ENCODE results near the gene KAT8. TPM values are rescaled to one million over a fixed set of nuclear protein-coding genes. Genes with fewer than 3 reads are reported as not detected.

KAT8 gene
- total RNA-seq, 1 donor from 2014 or later = 72.0 TPM

DNA sequence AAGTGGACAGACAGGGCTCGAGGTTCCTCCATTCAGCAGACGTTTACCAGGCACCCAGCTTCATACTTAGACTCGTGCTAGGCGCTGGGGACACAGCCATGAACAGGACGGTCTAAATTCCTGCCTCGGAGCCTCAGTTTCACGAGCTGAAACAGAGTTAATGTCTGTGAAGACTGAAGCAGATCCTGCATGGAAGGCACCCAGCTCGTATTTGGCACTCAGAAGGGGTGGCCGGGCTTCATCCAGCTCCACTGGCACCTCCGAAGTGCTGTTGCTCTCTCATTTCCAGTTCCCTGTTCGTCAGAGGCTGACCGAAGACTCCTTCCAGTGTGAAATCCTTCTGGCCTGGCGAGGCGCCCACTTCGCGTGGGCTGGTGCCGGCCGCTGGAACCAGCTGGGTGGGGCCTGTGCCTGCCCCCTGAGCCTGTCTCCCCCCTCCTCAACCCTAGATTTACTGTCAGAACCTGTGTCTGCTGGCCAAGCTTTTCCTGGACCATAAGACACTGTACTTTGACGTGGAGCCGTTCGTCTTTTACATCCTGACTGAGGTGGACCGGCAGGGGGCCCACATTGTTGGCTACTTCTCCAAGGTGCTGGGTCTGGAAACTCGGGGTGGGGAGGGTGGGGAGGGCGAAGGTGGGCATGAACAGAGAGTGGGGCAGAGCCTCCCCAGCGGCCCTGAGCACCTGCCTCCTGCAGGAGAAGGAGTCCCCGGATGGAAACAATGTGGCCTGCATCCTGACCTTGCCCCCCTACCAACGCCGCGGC is 12.3 kb downstream of the KAT8 start:
- peaks cover 67% of the 10 kb centered on the region for H3K36me3 ChIP-seq
- no peaks in the 10 kb centered on the region for H3K27me3 ChIP-seq (ENCODE audit: low read depth)
- H3K4me3 ChIP-seq = no peak overlapping the region
- TF ChIP-seq, protein P1, sequence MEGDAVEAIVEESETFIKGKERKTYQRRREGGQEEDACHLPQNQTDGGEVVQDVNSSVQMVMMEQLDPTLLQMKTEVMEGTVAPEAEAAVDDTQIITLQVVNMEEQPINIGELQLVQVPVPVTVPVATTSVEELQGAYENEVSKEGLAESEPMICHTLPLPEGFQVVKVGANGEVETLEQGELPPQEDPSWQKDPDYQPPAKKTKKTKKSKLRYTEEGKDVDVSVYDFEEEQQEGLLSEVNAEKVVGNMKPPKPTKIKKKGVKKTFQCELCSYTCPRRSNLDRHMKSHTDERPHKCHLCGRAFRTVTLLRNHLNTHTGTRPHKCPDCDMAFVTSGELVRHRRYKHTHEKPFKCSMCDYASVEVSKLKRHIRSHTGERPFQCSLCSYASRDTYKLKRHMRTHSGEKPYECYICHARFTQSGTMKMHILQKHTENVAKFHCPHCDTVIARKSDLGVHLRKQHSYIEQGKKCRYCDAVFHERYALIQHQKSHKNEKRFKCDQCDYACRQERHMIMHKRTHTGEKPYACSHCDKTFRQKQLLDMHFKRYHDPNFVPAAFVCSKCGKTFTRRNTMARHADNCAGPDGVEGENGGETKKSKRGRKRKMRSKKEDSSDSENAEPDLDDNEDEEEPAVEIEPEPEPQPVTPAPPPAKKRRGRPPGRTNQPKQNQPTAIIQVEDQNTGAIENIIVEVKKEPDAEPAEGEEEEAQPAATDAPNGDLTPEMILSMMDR (IDR thresholded peaks at IDR 0.05; ENCODE audit: borderline replicate concordance) = no peak
- no peaks in the 10 kb centered on the region for H3K9me3 ChIP-seq (replicated peaks)
- H3K27ac ChIP-seq (replicated peaks) = peak overlapping the region; percentile 69
- peaks cover 34% of the 10 kb centered on the region for H3K4me1 ChIP-seq
- peak; percentile 58 for DNase-seq
- intact Hi-C loops (cut with micrococcal nuclease) = no loop called here

DNA sequence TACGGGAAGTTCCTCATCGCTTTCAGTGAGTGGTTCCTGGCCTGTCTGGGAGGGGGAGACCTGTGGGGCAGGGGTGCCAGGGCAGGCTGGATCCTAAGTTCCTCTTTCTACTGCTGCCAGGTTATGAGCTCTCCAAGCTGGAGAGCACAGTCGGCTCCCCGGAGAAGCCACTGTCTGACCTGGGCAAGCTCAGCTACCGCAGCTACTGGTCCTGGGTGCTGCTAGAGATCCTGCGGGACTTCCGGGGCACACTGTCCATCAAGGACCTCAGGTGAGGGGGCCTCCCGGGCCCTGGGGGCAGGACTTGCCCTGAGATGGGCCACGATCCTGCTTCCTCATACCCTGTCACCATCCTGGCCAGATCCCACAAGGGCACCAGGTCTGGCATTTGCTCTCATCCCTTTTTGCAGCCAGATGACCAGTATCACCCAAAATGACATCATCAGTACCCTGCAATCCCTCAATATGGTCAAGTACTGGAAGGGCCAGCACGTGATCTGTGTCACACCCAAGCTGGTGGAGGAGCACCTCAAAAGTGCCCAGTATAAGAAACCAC is 12.9 kb downstream of the KAT8 start:
- H3K27me3 ChIP-seq (ENCODE audit: low read depth) = no peaks in the 10 kb centered on the region
- DNase-seq = no peak

GRCh38 chr16:31130899-31131298 is 13.4 kb downstream of the KAT8 start:
- no peak overlapping the region for H3K4me3 ChIP-seq
- H3K27ac ChIP-seq (replicated peaks) = no peak overlapping the region
- peaks cover 62% of the 10 kb centered on the region for H3K36me3 ChIP-seq
- no peak for DNase-seq
- TF ChIP-seq, protein P1 (IDR thresholded peaks at IDR 0.05; ENCODE audit: borderline replicate concordance) = no peak
- peaks cover 40% of the 10 kb centered on the region for H3K4me1 ChIP-seq
- no peaks in the 10 kb centered on the region for H3K27me3 ChIP-seq (ENCODE audit: low read depth)
- no peaks in the 10 kb centered on the region for H3K9me3 ChIP-seq (replicated peaks)
- intact Hi-C loops (cut with micrococcal nuclease) = no loop called here

More for the DNA sequence above, 12.9 kb downstream of the KAT8 start:
- Histone ChIP-seq H3K4me3 (no peak overlapping the region), H3K36me3 (peaks cover 62% of the 10 kb centered on the region), H3K9me3 (replicated peaks) (no peaks in the 10 kb centered on the region), H3K27ac (replicated peaks) (peak overlapping the region; percentile 69), H3K4me1 (peaks cover 40% of the 10 kb centered on the region)
- intact Hi-C loops (cut with micrococcal nuclease) = no loop called here
- TF ChIP-seq, protein P1 (IDR thresholded peaks at IDR 0.05; ENCODE audit: borderline replicate concordance) = no peak

DNA sequence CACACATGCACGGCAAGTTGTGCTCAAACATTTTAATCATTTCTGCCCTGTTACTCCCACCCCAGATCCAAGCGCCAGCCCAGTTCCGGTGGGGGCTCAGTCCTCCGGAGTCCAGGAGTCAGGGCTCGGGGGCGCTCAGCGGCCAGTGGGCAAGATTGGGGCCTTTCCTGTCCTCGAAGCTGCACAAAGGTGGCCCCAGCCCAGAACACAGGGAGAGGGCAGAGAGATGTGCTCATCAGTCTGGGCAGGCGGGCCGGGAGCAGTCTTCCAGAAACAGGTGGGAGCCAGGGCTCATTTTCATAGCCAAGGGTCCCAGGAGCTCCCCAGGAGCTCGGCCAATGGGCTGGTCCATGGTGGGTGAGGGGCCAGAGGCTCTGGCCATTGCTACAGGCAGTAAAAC is 14.0 kb downstream of the KAT8 start:
- Histone ChIP-seq H3K4me1 (peaks cover 40% of the 10 kb centered on the region), H3K36me3 (peaks cover 62% of the 10 kb centered on the region), H3K27me3 (ENCODE audit: low read depth) (no peaks in the 10 kb centered on the region), H3K4me3 (no peak overlapping the region), H3K9me3 (replicated peaks) (no peaks in the 10 kb centered on the region), H3K27ac (replicated peaks) (no peak overlapping the region)
- intact Hi-C loops (cut with micrococcal nuclease) = no loop called here
- TF ChIP-seq, protein P1 (IDR thresholded peaks at IDR 0.05; ENCODE audit: borderline replicate concordance) = no peak
- no peak for DNase-seq

DNA sequence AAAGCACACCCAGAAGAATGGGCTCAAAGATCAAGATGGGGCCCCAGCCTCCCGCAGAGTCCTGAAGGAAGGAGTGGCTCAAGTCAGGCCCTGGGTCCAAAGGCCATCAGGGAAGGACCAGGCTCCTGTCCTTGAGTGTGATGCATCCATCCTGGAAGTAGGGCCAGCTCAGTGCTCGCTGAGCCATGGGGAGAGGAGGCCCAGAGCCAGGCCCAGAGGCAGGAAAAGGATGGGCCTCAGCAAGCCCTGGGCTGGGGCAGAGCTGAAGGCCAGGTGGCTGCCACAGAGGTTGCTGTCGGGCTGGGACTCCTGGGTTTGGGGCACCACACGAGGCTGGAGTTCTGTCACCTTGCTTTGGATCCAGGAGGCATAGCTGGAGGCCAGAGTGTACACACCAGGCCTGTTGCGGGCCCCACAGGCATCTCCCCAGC is 14.4 kb downstream of the KAT8 start:
- Histone ChIP-seq H3K4me3 (no peak overlapping the region), H3K9me3 (replicated peaks) (no peaks in the 10 kb centered on the region), H3K36me3 (peaks cover 61% of the 10 kb centered on the region), H3K27ac (replicated peaks) (no peak overlapping the region), H3K4me1 (peaks cover 40% of the 10 kb centered on the region), H3K27me3 (ENCODE audit: low read depth) (no peaks in the 10 kb centered on the region)
- TF ChIP-seq, protein P1 (IDR thresholded peaks at IDR 0.05; ENCODE audit: borderline replicate concordance) = no peak
- intact Hi-C loops (cut with micrococcal nuclease) = no loop called here
- no peak for DNase-seq
